ENCODE measurements around the gene SNX4.

- TF ChIP-seq, protein P1, sequence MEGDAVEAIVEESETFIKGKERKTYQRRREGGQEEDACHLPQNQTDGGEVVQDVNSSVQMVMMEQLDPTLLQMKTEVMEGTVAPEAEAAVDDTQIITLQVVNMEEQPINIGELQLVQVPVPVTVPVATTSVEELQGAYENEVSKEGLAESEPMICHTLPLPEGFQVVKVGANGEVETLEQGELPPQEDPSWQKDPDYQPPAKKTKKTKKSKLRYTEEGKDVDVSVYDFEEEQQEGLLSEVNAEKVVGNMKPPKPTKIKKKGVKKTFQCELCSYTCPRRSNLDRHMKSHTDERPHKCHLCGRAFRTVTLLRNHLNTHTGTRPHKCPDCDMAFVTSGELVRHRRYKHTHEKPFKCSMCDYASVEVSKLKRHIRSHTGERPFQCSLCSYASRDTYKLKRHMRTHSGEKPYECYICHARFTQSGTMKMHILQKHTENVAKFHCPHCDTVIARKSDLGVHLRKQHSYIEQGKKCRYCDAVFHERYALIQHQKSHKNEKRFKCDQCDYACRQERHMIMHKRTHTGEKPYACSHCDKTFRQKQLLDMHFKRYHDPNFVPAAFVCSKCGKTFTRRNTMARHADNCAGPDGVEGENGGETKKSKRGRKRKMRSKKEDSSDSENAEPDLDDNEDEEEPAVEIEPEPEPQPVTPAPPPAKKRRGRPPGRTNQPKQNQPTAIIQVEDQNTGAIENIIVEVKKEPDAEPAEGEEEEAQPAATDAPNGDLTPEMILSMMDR (IDR thresholded peaks at IDR 0.05): no peak
- no peak for TF ChIP-seq POLR2A (IDR thresholded peaks at IDR 0.05)
These were observed 40.9 kb downstream of the SNX4 start for GRCh38 chr3:125479091-125479490.

All from adrenal gland (tissue), 5 donors.